Dermis microvascular lymphatic vessel endothelial cell (primary cell): ENCODE measurements around the gene FAM200A. TPM values are rescaled to one million over a fixed set of nuclear protein-coding genes. Genes with fewer than 3 reads are reported as not detected.
"Not testable (repeated sequence)": the region's sequence is repeated elsewhere in the genome, so short reads cannot be mapped to it uniquely, and the experiment has no call there.

ENCODE experiments used
- DNase-seq, 2 donors: peaks; one replicate each; pipeline versions ENCODE4 v3.0.0 to v3.0.0-alpha.2; 2010; ENCODE audit warnings: low read depth in 2 of 2
- total RNA-seq: library from RNA; depleted of rRNA; stranded (reverse); fragments of >200 nt; gene quantifications from 2 replicates; pipeline ENCODE4 v1.2.1, GENCODE V29; 2014

FAM200A gene
- total RNA-seq, 1 donor from 2014 or later, result 3.7 TPM

GRCh38 chr7:99504281-99504602, 47.7 kb downstream of the FAM200A start:
- DNase-seq, result no peak

DNA sequence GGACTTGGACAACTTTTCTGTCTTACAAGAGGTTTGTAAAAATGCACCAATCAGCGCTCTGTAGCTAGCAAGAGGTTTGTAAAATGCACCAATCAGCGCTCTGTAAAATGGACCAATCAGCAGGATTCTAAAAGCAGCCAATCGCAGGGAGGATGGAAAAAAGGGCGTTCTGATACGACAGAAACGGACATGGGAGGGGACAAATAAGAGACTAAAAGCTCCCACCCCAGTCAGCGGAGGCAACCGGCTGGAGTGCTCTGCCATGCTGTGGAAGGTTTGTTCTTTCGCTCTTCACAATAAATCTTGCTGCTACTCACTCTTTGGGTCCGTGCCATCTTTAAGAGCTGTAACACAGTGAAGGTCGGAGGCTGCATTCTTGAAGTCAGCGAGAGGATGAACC, 50.7 kb downstream of the FAM200A start:
- DNase-seq, result not testable (repeated sequence)

GRCh38 chr7:99500637-99501009, 51.3 kb downstream of the FAM200A start:
- no peak for DNase-seq

DNA sequence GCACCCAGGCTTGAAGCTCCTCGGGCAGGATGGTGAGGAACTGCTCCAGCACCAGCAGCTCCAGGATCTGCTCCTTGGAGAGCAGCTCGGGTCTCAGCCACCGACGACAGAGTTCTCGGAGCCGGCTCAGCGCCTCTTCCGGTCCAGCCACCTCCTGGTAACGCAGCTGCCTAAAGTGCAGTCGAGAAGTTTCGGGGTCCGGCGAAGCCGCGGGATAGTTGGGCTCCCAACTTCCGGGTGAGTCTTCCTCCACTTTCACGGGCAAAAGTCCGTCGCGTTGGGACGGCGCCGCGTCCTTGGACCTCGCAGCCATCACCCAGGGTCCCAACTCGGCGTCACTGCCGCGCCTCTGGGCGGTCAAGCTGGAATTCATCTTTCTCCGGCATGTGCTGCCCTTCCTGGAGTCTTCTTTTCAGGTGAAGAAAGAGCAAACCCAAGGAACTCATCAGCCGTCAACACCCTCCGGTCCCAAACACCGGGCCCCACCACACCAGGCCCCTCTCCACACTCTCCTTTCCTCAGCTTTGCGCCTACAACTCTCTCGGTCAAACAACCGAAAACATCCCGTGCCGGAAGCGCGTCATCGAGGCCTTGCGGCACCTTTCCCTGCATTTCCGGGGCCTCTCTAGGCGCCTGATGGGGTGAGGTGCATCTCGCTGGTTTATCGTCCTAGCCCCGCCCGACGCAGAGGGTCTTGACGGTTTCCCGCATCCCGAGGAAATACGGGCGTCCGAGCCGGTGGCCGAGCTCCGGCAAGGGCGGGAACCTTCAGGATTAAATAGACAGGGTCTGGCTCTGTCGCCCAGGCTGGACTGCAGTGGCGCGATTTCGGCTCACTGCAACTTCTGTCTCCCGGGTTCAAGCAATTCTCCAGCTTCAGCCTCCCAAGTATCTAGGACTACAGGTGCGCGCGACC, 51.9 kb downstream of the FAM200A start, which contains the start of gene ZNF394:
Gene ZNF394 (minus strand): TSS at position 561 of the 916 bp plus-strand sequence. CDS start 188 bp downstream, at position 373.
- DNase-seq, result peak; percentile 78 to 91

DNA sequence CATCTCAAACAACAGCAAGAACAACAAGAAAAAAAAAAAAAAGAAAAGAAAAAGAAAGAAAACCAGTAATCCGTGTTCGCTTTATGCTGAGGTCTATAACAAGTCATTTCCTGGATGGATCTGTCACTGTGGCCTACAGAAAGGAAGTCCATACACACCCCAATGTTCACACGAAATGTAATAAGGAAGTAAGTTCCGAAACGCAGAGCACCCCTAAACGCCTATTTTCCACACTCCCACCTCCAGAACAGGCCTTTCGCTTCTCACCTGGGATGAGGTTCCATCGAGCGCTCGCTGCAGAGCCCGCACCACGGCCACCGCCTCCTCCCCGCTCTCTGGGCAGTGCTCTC, 52.6 kb downstream of the FAM200A start:
- DNase-seq, result peak in 1 of 2 donors; percentile 31

- no peak for DNase-seq
Observed at GRCh38 chr7:99498546-99498944, 53.4 kb downstream of the FAM200A start.

DNA sequence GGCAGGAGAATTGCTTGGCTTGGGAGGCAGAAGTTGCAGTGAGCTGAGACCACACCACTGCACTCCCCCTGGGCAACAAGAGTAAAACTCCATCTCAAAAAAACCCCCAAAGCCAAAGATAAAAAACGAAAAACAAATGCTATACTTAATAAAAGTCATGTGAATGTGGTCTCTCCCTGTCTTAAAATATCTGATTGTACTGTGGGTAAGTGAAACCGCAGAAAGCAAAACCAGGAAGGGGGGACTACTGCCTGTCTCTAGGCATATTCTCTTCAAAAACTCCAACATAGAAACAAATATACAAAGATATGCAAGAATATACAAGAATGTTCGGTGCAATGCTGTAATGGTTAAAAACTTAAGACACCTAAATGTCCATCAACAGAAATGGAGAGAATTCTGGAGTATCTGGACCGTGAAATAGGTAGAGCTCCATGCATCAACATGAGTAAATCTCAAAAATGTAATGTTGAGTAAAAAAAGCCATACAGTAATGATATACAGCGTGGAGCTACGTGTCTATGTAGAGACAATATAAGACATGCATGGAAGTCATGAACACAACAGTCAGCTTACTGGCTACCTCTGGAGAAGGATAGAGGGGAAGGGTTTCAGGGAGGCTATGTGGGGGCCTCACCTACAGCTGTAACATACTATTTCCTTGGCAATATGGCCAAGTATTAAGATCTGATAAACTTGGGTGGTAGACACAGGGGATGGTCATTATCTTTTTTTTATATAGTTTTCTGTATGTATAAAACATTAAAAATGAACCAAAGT, 54.0 kb downstream of the FAM200A start:
- DNase-seq, result no peak

Other genes with a start within 250 kb of the FAM200A start
- gene ARPC1A, start 226.2 kb downstream of the FAM200A start, total RNA-seq, result 164 and 185 TPM in 2 replicates
- gene ARPC1B, start 177.4 kb downstream of the FAM200A start, total RNA-seq, result 477 and 516 TPM in 2 replicates
- gene PDAP1, start 143.5 kb downstream of the FAM200A start, total RNA-seq, result 15.3 and 20.1 TPM in 2 replicates
- 53.4 and 75.5 TPM in 2 replicates for gene BUD31, start 143.1 kb downstream of the FAM200A start, total RNA-seq
- gene PTCD1, start 113.3 kb downstream of the FAM200A start, total RNA-seq, result 3.7 and 5.3 TPM in 2 replicates
- gene CPSF4, start 113.2 kb downstream of the FAM200A start, total RNA-seq, result 22.0 and 26.7 TPM in 2 replicates
- 206 and 350 TPM in 2 replicates for gene ATP5MF, start 85.9 kb downstream of the FAM200A start, total RNA-seq
- 4.3 and 4.7 TPM in 2 replicates for gene ZNF789, start 79.2 kb downstream of the FAM200A start, total RNA-seq
- gene ZNF394, start 51.8 kb downstream of the FAM200A start, total RNA-seq, result 19.4 and 24.1 TPM in 2 replicates
- 7.2 and 8.0 TPM in 2 replicates for gene ZKSCAN5, start 47.5 kb downstream of the FAM200A start, total RNA-seq
- 4.0 and 8.5 TPM in 2 replicates for gene ZNF655, start 6.5 kb upstream of the FAM200A start, total RNA-seq
- gene TMEM225B, start 46.2 kb upstream of the FAM200A start, total RNA-seq, result 0.13 and 0.25 TPM in 2 replicates
- gene ZSCAN25, start 64.8 kb upstream of the FAM200A start, total RNA-seq, result 9.4 and 12.3 TPM in 2 replicates
- not detected in 2 replicates for gene CYP3A5, start 127.9 kb upstream of the FAM200A start, total RNA-seq
- gene CYP3A7, start 183.1 kb upstream of the FAM200A start, total RNA-seq, result not detected in 2 replicates
- not detected in 2 replicates for gene CYP3A4, start 232.1 kb upstream of the FAM200A start, total RNA-seq